ENCODE results near the gene SCNN1G.

The SCNN1G gene

DNA sequence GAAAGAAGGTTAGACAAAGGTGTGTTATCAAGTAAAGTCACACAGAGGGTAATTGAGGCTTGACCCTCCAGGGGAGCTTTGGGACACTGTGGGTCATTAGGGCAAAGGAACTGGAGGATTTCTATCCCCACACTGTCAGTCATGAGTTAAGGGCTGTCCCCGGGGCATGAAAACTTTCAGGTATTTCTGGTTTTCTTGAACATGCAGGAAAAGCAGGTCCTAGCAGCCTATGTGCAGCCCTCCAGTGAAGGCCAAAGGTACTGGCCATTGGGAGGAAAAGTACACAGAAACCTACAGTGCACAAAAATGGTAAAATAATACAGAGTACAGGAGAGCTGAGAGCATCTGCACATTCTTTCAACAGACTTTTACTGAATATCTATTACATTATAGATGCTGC lies 75.1 kb downstream of the SCNN1G start:
- DNase-seq, result no peak

DNA sequence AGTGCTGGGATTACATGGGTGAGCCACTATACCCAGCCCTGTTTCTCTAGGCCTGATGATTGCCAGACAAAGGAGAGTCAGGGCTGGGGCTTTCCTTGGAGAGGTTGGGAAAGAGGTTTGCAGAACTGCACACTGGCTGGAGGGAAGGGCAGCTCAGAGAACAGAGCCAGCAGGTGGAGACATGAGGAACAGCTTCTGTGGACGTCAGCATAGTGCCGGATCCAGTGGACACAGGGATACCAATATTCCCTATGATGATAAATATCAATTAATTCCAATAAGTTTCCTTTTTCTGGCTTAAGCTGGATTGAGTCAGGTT lies 76.3 kb downstream of the SCNN1G start:
- no peak for DNase-seq
